ENCODE data around the gene RBM39.
"Not testable (repeated sequence)": the region's sequence is repeated elsewhere in the genome, so short reads cannot be mapped to it uniquely, and the experiment has no call there.

Gene RBM39

DNA sequence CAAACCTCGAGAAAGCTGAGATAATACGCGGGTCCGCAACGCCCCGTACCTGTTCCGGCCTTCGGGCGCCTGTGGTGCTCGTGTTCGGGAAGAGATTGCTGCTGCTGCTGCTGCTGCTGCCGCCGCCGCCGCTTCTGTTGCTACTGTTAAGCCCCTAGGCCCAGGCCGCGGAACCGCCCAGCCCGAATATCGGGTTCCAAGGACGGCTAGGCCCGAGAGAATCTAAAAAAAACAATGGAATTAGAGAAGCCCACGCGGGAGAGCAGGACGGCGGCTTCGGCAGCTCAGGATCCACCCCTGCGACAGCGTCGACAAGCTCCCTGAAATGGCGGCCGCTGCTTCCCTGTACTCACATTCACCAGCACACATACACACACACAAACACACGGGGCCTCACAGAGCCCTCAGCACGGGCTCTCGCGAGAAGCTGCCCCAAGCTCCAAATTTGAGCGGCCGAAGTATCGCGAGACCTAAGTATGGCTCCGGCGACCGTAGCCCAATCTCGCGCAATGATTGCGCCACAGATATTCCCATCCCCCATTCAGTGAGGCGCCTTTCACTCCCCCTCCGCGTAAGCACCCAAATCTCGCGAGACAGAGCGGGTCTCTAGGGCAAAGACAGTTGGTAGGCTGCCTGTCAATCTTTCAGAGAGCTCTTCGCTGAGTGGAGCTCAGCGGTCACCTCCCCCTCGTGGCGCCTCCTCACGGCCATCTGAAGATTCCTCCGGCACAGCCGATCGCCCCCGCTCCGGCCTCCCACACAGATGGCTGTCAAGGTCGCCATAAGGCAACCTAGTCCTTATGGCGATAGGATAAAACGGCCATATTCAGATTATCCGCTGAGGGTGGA lies at the start of gene RBM39:
TSS of gene RBM39 (minus strand) at position 369 of the 849 bp plus-strand sequence. CDS start 1,386 bp downstream, outside the sequence.
- FAIRE-seq, result peak; percentile 97

DNA sequence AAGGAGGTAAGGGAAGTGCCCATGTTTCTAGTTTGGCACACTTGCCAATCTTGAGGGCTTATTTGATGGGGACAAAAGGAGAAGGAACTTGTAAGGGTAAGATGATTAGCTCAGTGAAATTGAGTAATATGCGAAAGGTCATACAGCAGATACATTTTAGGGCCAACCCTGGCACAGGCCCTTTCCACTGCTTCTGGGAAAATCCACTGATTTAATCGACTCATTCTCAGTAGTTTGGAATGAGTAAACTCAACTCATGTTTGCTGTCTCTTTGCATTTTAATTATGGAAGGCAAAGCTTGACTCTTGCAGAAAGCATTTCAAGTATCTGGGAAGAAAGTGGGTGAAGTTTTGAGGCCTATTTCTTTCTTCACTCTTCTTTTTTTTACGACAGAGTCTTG lies 49.8 kb upstream of the RBM39 start:
- FAIRE-seq, result no peak

DNA sequence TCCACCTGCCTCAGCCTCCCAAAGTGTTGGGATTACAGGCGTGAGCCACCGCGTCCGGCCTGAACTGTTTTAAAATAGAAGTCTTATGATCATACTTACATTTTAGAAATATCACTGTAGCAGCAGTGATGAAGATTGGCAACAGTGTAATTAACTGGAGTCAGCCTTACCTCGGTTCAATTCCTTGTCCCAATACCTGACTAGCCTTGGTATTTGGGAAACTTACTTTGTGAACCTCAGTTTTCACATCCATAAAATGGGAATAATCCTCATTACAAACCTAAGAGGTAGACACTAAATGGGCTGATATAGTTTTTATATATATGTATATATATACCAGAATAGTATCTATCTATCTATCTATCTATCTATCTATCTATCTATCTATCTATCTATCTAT lies 49.0 kb upstream of the RBM39 start:
- no peak for FAIRE-seq

DNA sequence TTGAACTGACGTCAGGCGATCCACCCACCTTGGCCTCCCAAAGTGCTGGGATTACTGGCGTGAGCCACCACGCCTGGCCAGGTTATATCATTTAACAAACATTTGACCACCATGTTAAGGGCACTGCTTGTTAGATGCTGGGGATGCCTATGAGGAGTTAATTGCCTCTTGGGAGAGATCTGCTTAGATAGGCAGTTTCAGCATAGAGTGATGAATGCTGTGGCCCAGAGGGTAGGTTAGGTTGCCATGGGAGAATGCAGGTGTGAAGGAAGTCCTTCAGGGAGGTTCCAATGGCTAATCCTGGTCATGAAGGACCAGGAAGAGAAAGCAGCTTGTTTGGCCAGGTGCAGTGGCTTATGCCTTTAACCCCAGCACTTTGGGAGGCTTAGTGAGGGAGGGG lies 46.7 kb upstream of the RBM39 start:
- FAIRE-seq, result no peak

DNA sequence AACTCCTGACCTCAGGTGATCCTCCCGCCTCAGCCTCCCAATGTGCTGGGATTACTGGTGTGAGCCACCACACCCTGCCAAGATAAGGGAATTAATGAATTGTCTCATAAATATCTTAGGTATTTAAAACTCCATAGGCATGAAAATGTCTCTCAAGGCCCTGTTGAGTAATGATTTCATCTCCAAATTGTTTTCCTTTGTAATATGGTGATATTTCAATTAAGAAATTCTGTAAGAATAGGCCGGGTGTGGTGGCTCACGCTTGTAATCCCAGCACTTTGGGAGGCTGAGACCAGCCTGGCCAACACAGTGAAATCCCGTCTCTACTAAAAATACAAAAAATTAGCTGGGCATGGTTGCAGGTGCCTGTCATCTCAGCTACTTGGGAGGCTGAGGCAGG lies 43.5 kb upstream of the RBM39 start:
- FAIRE-seq, result not testable (repeated sequence)

DNA sequence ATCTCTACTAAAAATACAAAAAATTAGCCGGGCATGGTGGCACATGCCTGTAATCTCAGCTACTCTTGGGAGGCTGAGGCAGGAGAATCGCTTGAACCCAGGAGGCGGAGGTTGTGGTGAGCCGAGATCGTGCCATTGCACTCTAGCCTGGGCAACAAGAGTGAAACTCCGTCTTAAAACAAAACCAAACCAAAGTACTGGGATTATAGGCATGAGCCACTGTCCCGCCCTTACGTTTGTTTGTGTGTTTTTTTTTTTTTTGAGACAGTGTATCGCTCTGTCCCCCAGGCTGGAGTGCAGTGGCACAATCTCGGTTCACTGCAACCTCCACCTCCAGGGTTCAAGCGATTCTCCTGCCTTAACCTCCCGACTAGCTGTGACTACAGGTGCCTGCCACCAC lies 41.8 kb upstream of the RBM39 start:
- FAIRE-seq, result not testable (repeated sequence)

DNA sequence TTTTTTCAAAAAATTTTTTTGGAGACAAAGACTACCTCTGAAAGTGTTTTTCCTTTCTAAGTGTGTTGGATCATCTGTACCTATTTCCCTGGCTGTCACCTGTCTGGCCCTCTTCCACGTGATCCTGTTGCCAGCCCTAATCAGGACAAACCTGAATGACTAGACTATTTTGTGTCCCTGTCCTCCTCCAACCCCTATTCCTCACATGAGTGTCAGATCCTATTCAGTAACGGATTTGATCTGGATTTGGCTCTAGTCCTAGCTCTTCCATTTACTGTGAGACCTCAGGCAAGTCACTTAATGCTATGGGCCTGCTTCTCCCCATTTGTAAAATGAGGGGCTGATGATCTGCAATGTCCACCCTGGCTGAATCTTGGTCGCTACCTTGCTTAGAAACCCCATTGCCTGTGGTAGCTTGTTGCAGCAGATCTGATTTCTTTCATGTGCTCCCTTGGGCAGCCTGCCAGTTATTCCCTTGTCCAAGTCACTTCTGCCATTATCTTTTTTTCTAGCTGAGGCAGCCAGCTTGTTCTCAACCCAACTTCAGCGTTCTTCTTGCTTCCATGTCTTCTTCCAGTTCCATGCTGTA lies 34.5 kb upstream of the RBM39 start:
- no peak for FAIRE-seq

DNA sequence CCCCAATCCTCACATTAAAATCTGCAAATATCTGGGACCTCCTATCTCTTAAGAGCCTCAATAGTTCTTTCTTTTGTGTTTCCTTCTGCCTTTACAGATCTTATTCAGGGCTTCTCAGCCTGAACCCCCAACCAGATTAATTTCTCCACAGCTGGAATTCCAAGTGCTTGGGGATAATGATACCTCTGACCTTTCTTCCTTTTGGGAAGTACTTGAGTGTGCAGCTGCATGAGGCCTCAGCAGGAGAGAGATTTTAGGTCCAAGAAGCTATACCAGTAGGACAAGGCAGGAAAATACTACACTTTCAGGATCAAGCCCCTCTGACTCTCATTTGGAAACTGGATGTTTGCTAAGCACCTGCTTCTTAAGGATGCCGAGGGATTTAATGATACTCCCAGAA lies 32.3 kb upstream of the RBM39 start:
- FAIRE-seq, result no peak

DNA sequence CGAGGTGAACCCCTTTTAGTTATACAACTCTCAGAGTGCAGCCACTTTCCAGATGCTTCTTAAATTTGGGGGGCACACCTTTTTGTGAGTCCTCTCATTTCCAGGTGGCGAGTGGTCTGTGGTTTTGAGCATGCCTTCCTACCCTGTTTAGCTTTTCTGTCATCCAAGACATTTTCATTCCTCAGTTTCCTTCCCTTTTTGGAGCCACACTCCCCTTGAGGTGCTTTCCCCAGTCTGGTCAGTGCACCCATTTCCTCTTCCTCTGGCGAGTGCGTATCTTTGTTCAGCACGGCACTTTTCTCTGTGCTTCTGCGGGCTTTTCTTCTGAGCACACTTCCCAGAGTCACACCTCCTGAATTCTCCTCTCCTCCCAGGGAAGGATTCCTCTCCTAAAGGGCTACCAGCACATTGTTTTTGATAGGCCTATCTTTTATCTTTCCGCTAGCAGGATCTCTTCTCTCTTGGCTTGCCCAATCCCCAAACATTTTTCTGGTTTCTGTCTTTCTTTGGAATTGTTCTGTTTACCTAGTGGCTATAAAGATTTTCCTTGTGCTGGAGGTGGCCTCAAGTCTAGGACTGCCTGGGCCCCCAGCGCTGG lies 31.2 kb upstream of the RBM39 start:
- FAIRE-seq, result no peak

DNA sequence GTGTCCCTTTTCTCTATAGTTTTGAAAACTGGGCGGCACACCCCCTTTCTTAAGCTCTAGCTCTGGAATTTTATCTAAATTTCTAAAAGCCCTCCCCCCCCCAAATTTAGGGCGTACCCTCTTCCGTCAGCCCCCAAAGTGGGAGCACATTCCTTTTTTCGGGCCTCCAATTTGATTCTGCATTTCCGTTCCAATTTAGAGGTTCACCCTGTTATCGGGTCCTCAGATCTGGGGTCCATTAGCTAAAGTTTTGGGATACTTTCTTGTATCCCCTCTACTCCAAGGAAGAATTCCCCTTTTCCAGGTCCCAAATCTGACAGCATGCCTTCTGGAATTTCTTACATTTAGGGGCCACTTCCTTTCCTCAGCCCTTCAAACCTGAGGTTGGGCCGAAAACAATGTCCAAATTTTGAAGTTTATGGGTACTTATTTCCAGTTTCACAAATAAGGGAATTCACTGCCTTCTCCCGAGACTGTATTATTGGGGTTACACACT lies 30.6 kb upstream of the RBM39 start:
- no peak for FAIRE-seq

DNA sequence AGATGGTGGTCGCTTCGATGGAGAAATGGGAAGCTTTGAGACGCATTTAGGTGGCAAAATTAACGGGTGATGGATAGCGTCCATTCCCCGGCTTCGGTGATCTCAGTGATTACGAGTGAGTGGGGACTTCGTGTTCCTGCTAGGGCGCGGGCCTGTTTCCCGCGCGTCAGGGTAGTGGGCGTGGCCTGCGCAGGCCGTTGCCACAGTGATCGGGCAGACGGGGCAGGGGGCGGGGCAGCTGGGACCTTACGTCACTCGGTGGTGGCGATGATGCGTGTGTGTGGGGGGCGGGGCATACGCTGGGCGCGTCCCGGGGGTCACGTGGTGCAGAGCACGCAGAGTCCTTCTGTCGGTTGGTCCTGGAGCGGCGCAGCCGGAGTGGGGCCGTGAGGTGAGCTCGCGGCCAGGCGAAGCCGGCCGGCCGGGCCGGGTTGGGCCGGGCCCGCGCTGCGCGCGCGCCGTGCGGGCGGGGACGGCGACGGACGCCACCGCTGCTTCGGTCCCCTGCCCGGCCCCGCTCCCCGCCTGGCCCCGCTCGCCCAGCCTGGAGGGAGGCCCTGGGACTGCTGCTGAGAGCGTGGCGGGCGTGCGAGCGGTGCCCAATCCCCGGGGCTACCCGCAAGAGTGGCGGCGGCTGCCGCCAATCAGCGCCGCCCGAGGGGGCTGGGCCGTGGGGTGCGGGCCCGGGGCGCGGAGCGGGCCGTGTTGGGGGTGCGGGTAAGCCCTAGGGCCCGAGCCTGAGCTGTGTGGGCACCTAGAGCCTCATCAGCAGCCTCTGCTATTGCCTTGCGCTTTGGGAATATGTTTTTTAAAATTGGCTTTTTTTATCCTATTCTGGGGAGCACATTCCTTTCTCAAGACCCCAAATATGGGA lies 29.9 kb upstream of the RBM39 start, which contains the start of gene PHF20:
TSS of gene PHF20 (plus strand) at position 327 of the 874 bp plus-strand sequence. CDS start 29,508 bp downstream, outside the sequence.
- peak; percentile 19 for FAIRE-seq

DNA sequence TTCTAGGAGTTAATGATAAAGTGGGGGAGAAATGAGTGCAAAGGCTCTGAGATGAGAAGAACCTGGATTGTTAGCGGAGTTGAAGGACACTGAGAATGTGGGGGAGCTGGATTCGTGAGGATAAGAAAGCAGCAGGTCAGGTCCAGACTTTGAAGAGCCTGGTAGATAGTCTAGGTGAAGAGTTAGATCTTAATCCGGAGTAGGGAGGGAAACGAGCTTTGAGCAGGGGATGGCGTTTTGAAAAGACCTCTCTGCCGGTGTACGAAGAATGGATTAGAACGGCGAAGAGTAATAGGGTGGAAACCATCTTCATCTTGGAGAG lies 29.3 kb upstream of the RBM39 start:
- no peak for FAIRE-seq

DNA sequence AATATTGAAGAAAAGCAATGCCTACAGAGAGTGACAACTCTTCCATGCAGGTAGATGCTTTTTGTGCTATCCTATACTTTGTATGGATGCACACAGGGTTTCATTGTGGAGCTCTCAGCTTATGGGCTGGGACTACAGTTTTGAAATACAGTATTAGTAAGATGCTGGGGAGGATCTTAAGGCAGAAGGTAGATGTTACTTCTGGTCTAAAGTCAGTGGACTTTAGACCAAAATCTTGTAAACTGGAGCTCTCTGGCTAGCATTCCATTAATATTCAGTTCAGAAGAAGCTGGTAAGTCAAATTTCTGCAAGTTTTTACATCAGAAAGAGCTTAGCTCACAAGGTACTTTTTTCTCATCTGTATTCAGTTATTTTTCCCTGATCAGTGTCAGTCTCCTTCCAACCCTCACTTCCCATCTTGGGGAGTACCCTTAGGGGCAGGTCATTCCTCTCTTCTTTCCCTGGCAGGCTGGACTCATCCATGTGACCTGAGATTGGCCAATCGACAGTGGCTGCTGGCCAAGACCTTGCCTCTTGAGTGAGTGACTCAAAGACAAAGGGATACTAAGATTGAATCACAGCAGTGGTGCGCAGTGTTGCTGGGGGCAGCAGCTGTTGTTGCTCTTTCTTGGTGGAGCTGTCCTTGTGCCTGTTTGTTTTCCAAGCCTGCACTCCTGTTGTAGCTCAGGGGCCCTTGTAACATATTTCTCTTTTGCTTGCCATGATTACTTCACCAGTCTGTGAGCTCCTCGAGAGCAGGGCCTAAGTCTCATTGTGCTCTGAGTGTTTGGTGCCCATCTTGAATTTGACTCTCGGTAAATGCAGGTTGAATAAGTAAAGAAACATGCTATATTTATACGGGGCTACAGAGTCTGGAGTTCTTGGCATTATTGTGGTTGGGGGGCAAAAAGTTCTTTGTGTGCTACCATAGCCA lies 26.9 kb upstream of the RBM39 start:
- peak; percentile 79 for FAIRE-seq

DNA sequence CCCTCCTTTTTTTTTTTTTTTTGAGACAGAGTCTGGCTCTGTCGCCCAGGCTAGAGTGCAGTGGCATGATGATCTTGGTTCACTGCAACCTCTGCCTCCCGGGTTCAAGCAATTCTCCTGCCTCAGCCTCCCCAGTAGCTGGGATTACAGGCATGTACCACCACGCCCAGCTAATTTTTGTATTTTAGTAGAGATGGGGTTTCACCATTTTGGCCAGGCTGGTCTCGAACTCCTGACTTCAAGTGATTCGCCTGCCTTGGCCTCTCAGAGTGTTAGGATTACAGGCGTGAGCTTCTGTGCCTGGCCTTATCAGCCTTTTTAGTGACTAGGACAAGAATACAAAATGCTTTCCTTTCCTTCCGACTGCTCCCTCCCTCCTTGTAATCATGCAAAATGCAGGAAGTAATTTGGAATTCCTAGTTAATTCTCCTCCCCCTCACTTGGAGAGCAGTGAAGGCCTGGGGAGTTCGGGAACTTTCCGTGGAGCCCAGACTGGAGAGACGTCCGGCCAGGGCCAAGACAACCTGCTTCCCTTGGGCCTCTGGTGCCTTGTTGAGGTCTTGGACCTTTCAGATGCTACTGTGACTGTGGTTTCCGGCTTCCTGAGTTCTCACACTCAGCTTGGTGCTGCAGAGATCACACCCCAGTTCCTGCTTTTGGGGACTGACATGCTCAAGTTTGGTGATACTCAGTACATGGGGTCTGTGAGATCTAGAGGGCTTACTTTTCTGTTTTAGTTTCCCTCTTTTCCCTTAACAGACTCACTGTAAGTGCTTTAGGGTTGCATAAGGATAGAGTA lies 25.8 kb upstream of the RBM39 start:
- no peak for FAIRE-seq

DNA sequence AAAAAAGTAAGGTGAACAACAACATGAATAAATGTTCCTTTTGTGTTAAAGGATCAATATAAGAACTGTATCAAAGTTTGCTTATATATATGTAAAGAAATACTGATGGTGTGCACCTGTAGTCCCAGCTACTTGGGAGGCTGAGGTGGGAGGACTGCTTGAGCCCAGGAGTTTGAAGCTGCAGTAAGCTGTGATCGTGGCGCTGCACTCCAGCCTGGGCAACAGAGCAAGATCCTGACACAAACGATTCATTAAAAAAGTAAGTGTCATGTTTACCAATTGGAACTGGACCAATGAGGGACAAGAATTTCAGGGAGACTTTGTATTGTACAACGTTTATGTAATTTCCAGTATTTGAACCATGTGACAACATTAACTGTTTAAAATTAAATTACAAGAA lies 24.8 kb upstream of the RBM39 start:
- FAIRE-seq, result no peak

DNA sequence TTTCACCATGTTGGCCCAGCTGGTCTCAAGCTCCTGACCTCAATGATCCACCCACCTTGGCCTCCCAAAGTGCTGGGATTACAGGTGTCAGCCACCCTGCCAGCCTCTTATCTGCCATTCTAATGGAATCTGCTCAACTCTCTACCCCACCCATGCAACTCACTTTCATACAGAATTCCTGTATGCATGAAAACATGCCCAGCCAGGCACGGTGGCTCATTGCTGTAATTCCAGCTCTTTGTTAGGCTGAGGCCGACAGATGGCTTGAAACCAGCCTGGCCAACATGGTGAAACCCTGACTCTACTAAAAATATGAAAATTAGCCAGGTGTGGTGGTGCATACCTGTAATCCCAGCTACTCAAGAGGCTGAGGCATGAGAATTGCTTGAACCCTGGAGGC lies 22.9 kb upstream of the RBM39 start:
- FAIRE-seq, result not testable (repeated sequence)

DNA sequence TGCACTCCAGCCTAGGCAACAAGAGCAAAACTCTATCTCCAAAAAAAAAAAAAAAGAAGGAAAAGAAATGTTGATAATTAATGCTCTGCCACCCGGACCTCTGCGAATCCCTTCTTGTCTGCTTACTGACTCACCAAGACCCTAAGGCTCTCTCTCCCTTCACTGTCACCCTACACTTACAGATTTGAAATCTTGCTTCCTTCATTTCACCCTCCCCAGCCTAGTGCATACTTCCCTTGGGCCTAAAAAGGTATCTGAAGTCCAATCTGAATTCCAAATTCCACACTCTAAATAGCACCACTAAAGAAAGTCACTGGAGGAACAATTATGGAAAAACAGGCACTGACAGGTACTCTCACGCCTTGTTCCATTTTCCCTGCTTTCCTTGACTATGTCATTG lies 20.4 kb upstream of the RBM39 start:
- no peak for FAIRE-seq

DNA sequence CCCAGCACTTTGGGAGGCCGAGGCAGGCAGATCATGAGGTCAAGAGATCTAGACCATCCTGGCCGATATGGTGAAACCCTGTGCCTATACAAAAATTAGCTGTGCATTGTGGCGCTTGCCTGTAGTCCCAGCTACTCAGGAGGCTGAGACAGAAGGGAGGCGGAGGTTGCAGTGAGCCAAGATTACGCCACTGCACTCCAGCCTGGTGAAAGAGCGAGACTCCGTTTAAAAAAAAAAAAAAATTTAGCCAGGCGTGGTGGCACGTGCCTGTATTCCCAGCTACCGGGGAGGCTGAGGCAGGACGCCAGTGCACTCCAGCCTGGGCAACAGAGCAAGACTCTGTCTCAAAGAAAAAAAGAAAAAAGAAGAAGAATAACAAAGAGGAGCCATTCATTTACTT lies 19.5 kb upstream of the RBM39 start:
- not testable (repeated sequence) for FAIRE-seq

DNA sequence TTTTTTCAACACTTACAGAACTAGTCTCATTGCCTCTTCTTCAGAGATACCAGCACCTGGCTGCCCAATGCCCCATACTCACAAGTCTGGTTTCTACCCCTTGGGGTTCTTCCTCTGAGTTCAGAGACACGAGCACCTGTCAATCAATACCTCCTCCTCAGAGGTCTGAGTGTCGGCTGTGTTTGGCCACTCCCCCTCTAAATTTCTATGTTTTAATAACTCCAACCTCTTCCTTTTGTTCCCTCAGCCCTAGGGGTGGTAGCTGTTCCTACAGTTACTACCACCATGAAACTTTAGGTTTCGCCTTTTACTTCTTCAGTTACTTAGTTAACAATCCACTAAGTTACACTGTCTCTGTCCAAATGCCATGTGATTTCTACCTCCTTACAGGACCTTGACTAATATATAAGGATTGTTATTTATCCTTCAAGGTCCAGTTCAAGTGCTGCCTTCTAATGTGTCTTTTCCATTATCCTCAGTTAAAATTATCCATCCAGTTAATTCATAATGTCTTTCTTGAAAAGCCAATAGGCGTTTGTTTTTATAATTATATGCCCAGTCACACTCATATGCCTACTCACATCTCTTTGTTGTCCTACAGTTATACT lies 15.1 kb upstream of the RBM39 start:
- no peak for FAIRE-seq

DNA sequence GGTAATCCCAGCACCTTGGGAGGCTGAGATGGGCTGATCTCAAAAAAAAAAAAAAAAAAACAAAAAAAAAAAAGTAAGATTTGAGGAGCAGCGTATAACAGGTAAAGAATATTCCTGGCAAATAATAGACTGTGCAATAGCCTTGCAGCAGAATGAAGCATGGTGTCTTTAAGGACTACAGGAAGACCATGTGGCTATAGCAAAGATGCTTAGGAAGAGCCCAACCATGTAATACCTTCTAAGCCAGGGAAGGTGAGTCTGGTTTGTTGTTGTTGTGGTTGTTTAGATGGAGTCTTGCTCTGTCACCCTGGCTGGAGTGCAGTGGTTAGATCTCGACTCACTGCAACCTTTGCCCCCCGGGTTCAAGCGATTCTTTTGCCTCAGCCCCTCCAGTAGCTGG lies 14.3 kb upstream of the RBM39 start:
- FAIRE-seq, result no peak

DNA sequence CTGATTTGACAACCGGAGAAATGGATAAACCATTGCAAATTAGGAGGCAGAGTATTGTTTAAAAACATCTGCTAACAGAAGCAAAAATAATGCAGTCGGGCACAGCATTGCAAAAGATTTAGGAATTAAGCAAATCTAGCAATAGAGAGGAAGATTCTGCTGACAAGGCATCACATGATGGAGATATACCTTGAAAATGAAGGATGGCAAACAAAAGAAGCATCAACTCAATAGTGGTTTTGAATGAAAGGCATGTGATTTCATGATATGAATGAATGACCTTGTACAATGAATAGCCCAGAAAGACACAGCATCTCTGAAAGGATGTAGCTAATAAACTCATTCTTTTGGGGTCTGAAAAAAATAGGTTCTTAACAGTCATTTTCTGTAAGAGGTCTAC lies 8.6 kb upstream of the RBM39 start:
- no peak for FAIRE-seq

Data from G401.6 (cell line).